Measurements from ENCODE around the gene EPHA8. TPM values are rescaled to one million over a fixed set of nuclear protein-coding genes. Genes with fewer than 3 reads are reported as not detected.

EPHA8 gene
- total and polyA plus RNA-seq, 2 donors from 2014 or later, result 0.09 TPM; not detected in 1

DNA sequence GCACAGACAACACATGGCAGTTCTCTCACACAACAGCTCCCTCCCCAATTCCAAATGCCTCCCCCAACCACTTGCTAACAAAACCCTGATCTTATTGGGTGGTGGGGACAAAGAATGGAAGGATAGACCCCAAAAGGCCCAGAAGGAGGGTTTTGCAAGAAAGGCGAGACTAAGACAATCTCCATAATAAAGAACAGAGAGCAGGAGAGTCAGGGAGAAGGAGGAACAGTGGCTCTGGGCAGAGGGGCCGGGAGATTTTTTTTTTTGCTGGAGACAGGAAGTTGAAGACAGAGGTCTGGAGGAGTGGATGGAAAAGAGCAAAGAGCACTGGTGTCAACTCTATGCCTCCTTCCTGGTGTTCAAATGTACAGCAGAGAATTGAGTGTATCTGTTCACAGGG, 66.6 kb downstream of the EPHA8 start:
- Histone ChIP-seq H3K9ac (ENCODE audit: low read length in 3 of 3) (no peak overlapping the region), H3K27ac (ENCODE audit: low read depth in 2 of 2, low read length in 2 of 2) (no peak overlapping the region), H3K9me3 (ENCODE audit: control insufficient read depth in 2 of 3, insufficient read depth in 1 of 3, low read length in 3 of 3) (no peaks in the 10 kb centered on the region), H3K27me3 (ENCODE audit: control insufficient read depth, insufficient read depth, low read length) (no peaks in the 10 kb centered on the region), H3K4me3 (ENCODE audit: low read length in 3 of 3) (no peak overlapping the region), H3K4me1 (ENCODE audit: control insufficient read depth in 2 of 3, insufficient read depth in 2 of 3, low read depth in 1 of 3, low read length in 3 of 3) (no peaks in the 10 kb centered on the region), H3K36me3 (ENCODE audit: control insufficient read depth in 2 of 3, insufficient read depth in 3 of 3, low read length in 3 of 3) (no peaks in the 10 kb centered on the region)
- FAIRE-seq (no peak), DNase-seq (no peak)
- intact Hi-C loops (cut with DNase I), result no loop called here
- TF ChIP-seq CTCF (IDR thresholded peaks at IDR 0.05; ENCODE audit: borderline replicate concordance, extremely low read depth, insufficient read depth), result no peak

DNA sequence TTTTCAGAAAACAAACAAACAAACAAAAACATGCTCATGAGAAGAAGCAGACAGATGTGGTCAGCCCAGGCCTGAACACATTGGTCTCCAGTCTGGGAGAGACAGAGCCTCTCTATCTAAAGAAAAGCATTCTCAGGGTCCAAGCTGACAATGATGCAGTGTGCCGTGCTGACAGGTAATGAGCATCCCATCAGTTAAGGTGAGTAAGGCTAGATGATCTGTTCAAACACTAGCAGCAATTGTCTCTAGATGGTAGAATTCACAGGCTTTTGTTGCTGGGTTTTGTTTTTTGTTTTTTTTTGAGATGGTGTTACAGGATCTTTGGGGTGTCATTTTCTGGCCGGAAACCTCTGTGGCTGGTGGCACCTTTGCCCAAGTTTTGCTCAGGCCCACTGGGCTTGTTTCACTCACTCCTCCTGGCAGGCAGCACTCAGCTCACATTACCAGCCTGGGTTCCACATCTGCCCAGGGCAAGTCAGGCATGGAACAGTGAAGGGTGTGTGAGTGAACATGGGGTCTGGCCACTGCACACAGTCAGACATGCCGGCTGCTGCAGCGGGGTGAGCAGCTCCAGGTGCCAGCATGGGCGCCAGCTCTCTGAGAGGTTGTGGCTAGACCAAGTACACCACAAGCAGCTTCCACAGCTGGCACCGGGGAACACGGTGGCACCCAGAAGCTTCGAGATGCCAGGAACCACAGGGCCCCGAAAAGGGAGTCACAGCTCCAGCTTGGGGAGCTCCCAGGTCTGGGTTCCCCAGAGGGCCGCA, 70.6 kb downstream of the EPHA8 start:
- TF ChIP-seq CTCF (IDR thresholded peaks at IDR 0.05; ENCODE audit: borderline replicate concordance, extremely low read depth, insufficient read depth), result no peak
- no peak for FAIRE-seq

DNA sequence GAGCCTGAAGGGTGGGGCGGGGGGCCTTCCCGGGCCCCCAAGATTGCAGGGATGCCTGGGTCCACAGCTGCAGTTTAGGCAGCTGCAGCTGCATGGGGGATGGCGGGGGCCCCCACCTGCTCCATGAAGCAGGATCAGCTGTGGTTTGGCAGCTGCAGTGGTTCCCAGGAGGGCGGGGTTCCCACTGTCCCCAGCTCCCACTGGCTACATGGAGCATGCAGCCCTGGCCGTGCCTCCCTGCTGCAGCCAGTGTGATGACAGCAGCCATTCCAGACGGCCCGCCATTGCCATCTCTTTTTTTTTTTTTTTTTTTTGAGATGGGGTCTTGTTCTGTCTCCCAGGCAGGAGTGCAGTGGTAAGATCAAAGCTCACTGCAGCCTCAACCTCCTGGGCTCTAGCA, 72.1 kb downstream of the EPHA8 start:
- DNase-seq, result no peak
- no peaks in the 10 kb centered on the region for H3K9me3 ChIP-seq (ENCODE audit: control insufficient read depth in 2 of 3, insufficient read depth in 1 of 3, low read length in 3 of 3)
- TF ChIP-seq CTCF (IDR thresholded peaks at IDR 0.05; ENCODE audit: borderline replicate concordance, extremely low read depth, insufficient read depth), result no peak
- H3K36me3 ChIP-seq (ENCODE audit: control insufficient read depth in 2 of 3, insufficient read depth in 3 of 3, low read length in 3 of 3), result no peaks in the 10 kb centered on the region
- FAIRE-seq, result no peak
- no peaks in the 10 kb centered on the region for H3K27me3 ChIP-seq (ENCODE audit: control insufficient read depth, insufficient read depth, low read length)
- no peaks in the 10 kb centered on the region for H3K4me1 ChIP-seq (ENCODE audit: control insufficient read depth in 2 of 3, insufficient read depth in 2 of 3, low read depth in 1 of 3, low read length in 3 of 3)
- H3K9ac ChIP-seq (ENCODE audit: low read length in 3 of 3), result no peak overlapping the region
- no peak overlapping the region for H3K27ac ChIP-seq (ENCODE audit: low read depth in 2 of 2, low read length in 2 of 2)
- no peak overlapping the region for H3K4me3 ChIP-seq (ENCODE audit: low read length in 3 of 3)
- intact Hi-C loops (cut with DNase I), result no loop called here

More for the DNA sequence above, 70.6 kb downstream of the EPHA8 start:
- no peaks in the 10 kb centered on the region for H3K36me3 ChIP-seq (ENCODE audit: control insufficient read depth in 2 of 3, insufficient read depth in 3 of 3, low read length in 3 of 3)
- intact Hi-C loops (cut with DNase I), result no loop called here
- no peaks in the 10 kb centered on the region for H3K9me3 ChIP-seq (ENCODE audit: control insufficient read depth in 2 of 3, insufficient read depth in 1 of 3, low read length in 3 of 3)
- no peaks in the 10 kb centered on the region for H3K27me3 ChIP-seq (ENCODE audit: control insufficient read depth, insufficient read depth, low read length)
- no peak overlapping the region for H3K9ac ChIP-seq (ENCODE audit: low read length in 3 of 3)
- H3K4me1 ChIP-seq (ENCODE audit: control insufficient read depth in 2 of 3, insufficient read depth in 2 of 3, low read depth in 1 of 3, low read length in 3 of 3), result no peaks in the 10 kb centered on the region
- no peak for DNase-seq
- no peak overlapping the region for H3K27ac ChIP-seq (ENCODE audit: low read depth in 2 of 2, low read length in 2 of 2)
- H3K4me3 ChIP-seq (ENCODE audit: low read length in 3 of 3), result no peak overlapping the region
